HG02678 (cell line): Measurements from ENCODE around the gene ARL15.
"Not testable (repeated sequence)": the region's sequence is repeated elsewhere in the genome, so short reads cannot be mapped to it uniquely, and the experiment has no call there.

Experiments used
- ATAC-seq: cut with Tn5 transposase; IDR thresholded peaks from one replicate; pipeline ENCODE4 v1.9.1; 2021; ENCODE audit warnings: mild to moderate bottlenecking, moderate library complexity; ENCODE audit not compliant: unreplicated experiment

Gene ARL15

DNA sequence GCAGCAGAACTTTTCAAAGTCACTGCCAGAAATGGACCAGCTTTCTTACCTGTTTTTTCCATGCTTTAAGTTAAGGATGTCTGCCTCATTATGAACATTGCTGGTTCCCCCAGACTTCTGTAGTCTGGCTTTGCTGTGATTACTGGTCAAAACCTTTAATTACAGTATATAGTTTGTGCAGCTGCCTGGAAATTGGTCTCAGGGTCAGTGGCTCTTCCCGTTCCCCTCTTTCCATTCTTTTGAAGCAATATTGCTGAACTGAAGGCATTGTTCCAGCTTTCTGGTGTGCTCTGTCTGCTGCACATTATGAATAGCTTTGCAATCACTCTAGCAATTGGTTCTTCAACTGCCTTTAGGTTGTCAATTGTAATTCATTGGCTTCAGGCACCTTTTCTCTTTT, 206.5 kb downstream of the ARL15 start:
- ATAC-seq: no peak

DNA sequence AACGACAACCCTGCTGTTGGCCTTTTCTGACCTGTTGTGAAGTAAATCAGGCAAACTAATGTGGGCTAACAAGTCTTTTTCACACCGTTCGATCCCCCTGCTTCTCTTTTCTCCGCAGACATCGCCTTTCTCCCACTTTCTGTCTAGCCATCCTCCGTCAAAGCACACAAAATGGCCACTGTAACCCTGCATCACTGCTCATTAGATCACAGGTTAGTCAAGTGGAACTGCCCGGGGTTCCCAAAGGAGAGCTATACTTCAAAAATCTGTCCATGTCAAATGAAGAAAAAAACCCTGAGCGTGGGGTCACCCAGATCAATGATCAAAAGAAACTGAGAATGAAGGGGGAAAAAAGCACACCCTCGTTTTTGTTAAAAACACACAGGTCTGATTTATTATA, 212.1 kb downstream of the ARL15 start:
- ATAC-seq: no peak

DNA sequence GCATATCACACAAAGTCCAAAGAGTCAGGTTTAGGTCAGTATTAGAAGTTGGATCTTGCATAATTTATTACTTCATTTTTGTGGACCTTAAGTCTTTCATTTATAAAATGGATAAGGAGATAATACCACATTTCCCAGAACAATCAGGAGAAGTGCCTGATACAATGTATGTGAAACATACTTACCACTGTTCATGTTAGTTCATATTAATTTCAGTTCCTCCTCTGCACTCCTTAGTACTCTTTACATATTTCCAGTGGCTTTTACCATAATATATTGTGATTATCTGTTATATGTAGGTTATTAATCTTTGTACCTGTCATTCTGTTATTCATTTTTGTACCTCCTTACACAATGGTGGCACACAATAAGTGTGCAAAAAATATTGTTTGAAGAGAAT, 214.4 kb downstream of the ARL15 start:
- no peak for ATAC-seq

DNA sequence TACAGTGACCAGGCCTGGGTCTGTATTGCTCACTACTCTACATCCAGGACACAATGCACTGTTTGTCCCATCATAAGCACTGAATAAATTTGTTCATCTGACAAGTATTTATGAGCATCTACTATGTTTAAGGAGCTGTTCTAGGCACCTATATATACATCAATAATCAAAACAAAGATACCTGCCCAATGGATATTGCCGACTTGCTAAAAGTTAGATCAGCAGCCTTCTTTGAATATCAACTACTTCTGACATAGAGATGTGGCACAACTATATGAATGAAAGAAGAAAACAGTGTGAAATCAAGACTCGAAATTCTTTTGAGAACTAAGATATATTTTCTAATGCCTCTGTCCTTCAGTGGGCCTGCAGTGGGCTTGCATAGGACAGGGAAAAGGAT, 215.7 kb downstream of the ARL15 start:
- no peak for ATAC-seq

DNA sequence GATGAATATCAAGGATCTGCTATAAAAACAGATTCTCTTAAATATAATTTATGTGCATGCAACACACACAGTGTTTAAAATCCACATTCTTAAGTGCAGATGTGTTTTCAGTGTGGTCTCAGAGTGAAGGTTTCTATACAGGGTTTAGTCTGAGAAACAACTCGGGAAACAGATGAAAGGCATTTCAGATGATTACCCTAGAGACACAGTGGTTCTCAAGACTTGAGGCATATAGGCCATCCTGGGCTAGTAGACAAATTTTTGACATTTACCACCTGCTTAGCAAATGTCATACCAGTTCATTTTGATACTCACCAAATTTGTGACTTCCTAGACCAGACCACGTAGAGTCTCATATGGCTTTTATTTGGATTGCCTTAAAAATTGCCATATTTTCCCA, 216.5 kb downstream of the ARL15 start:
- peak; percentile 68 for ATAC-seq

DNA sequence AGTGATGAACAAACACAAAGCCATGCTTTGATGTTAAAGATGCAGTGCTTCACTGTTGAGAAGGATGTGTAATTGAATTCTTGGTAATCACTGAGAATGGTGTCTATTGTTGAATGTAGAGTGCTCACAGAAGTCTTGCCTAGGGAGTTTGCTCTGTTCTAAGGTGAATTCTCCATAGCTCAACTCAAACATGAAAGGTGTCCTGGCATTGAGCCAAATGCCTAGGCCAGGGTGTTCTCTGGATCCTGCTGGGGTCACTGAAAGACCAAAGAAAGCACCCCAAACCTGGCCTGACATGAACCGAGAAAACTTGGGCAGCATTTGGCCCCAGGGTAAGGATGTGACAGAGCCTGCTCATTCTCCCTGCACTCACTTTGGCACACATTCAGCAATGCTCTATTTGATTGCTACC, 217.3 kb downstream of the ARL15 start:
- ATAC-seq: no peak

DNA sequence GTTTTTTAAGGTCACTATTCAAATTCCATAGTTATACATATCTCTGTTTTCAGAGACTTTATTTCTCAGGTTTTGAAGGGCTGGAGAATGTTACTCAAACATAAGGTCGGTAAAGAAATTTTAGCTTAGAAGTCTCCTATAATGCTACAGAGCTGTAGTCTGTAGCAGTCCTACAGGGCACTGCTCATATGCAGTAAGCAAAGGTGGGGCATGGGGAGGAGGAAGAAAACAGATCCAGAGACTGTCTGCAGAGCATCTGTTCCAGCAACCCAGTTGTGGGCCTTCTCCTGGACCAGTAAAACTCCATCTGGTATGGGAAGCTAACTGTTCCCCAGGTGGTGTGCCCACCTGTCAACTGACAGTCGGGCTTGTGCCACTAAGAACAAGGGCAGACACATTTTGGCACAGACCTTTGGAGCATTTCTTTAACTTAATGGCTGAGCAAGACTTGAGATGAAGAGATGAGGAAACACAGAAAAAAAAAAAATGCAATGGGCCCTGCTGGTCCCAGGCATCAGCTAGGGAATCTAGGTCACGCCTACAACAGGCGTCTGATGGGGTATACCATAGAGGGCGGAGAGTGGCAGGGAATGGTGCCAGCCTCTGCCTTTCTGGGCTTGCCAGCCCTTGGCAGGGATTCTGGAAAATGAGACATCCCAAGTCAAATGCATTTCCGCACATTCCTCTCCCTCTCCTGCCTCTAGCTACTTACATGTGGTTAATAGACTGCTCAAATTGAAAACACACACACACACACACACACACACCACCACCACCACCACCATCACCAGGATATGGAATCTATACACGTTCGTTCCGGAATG, 218.9 kb downstream of the ARL15 start:
- ATAC-seq: no peak

DNA sequence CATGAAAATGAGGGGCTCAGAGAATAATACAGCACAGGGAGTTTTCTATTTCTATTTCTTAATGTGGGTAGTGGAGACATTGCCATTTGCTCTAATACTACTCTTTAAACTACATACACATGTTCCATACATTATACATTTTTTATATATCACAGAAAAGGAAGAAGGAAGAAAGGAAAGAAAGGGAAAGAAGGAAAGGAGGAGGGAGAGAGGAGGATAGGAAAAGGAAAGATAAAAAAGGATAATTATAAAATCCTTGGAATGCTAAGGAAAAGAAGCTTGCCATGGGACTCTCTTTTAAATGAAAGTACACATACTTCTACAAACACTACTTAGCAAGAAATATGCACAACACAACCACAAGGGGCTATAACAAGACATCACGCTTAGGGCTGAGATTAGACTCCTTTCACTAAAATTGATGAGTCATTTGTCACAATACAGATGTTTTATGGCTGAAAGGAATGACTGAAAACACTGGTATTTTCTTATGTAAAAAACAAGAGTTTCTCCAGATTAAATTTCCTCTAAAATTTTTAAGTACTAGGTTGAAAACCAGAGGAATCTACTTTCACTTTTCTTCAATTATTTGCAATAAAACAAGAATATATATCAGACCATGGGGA, 219.8 kb downstream of the ARL15 start:
- no peak for ATAC-seq

DNA sequence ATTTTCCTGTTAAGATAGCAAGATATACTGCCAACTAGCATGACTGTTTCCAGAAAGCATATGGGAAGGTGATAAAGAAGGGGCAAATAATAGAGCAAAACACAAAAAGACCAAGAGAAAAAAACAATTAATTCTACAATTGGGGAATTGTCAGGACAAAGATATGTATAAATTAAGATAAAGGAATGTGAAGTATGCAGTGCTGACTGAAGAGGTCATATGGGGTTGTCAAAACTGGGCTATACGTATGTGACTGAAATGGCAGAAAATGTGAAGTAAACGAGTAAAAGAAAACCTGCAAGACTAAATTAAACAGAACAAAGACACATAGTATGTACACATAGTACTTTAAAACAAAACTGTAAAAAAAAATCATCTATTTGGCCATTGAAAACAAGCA, 222.3 kb downstream of the ARL15 start:
- no peak for ATAC-seq

DNA sequence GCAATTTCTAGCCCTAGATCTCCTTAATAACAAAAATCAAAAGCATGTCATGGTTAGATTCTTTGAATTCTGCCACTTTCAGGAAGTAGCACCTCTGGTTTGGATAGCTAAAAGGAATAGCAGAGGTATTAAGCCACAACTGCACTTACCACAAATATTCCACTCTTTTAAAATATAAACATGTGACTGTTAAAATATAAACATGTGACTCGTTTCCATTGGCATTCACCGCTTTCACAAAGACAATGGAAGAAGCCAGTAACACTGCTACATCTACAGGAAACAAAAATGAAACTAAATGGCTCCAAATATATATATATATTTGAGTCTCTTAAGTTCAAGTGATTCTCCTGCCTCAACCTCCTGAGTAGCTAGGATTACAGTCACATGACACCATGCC, 222.9 kb downstream of the ARL15 start:
- ATAC-seq: no peak

DNA sequence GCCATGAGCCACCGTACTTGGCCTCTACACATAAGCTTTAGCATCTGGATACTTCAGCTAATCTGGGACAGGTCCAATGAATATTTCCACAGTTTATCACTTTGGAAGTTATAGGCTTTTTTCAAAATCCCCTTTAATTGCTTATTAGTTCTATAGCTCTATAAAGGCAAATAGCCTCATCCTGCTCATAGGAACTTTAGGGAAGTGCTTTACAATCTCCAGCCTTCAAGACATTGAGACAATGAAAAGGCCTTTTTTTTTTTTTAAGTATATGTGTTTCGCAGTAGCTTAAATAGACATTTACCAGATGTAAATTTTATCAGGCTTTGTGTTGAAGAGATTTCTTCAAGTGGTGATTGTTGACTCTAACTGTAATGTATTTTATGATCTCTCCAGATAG, 224.2 kb downstream of the ARL15 start:
- ATAC-seq: no peak

DNA sequence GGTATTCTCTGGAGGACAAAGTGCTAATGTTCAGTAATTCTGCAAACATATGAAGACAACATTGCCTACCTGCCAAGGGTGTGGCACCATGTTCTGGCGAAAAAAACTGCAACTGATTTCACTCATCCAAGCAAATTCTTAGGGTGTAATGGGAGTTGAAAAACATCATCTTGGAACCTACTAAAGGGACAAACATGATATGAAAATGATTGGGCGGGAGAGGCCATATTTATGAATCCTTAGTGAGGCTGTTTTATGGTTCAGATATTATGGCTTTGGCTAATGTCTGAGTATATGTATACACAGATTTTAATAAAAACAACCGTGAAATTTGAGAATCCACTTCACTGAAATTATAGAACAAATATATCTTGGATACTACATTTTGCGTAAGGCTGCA, 225.7 kb downstream of the ARL15 start:
- ATAC-seq: no peak

DNA sequence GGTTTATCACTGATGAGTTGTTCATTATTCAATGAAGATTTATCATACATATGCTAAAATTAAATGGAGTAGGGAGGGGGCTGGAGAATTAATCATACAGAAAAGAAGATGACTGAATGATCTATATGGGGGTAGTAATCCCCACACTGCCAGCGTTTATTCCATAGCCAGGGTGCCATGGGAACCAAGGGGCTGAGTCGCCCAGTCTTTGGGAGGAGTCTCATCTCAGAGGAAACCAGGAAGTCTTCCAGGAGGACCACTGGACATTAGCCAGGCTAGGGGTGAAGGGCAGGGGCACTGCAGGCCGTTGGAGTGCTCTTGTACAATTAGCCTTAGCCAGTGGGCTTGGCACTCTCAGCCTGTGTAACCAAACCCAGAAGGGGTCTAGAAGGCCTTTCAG, 226.5 kb downstream of the ARL15 start:
- no peak for ATAC-seq

DNA sequence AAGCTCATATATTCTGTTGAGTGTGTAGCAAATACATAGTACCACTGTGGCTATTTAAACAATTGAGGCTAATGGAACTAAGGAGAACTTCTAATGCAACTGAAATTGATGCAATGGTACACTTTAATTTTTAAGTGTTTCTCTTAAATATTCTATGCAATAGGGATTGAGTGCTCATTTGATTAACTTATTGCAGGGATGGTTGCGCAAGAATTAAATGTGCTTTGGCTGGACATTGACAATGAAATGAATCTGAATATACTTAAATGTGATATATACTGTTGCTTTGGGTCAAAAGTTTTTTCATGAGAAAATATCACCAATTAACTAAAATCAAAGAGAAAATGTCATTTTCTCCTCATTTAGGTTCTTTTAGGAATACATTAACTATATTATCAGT, 227.1 kb downstream of the ARL15 start:
- ATAC-seq: no peak

DNA sequence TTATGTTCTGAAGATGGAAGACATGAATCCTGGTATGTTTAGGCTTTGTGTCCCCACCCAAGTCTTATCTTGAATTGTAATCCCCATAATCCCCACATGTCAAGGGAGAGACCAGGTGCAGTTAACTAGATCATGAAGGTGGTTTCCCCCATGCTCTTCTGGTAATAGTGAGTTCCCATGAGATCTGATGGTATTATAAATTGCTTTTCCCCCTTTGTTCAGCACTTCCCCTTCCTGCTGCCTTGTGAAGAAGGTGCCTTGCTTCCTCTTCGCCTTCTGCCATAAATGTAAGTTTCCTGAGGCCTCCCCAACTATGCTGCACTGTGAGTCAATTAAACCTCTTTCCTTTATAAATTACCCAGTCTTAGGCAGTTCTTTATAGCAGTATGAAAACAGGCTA, 229.0 kb downstream of the ARL15 start:
- no peak for ATAC-seq

DNA sequence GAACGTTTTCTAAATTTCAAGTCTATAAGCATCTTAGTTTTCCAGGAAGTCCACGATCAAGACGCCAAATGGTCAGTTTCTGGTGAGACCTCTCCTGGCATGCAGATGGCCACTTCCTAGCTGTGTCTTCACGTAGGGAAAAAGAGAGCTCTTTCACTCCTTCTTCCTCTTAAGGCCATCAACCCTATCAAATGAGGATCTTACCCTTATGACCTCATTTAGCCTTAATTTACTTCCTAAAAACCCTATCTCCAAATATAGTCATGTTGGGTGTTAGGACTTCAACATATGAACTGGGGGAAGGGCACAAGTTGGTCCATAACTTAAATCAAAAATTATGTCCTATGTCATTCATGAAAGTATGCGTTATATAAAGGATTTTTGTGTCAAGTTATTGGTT, 229.5 kb downstream of the ARL15 start:
- ATAC-seq: no peak

DNA sequence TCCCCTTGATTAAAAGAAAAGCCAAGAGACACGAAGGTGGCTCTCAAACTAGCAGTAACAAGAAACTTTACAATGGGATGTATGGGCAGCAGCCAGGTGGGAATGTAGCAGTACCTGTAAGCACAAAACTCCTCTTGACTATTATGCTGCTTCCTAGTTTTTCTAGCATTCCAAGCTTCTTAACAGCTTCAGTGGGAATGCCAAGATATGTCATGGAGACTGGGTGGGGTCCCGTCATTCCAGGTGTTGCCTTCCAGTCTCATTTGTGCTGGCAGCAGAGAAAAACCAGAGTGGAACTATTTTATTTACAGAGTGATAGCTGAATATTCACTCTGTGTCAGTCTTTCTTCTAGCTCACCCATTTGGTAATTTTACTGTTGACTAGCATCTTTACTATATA, 236.6 kb downstream of the ARL15 start:
- ATAC-seq: no peak

DNA sequence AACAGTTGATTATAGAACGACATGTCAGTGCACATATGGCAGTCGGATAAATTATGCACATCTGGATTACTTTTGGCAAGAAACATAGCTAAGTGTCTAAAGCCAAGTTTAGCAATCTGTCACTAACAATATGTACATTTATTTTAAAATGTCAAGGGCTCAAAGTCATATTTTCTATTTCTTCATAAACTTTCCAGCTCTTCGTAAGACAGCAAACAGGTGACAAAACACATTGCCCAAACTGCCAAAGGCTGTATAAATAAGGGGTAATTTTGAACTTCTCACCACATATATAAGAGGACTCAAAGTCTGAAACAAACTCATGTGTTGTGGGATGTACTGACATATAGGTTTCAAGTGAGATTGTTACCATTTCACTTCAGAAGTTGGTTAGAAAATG, 237.2 kb downstream of the ARL15 start:
- no peak for ATAC-seq

DNA sequence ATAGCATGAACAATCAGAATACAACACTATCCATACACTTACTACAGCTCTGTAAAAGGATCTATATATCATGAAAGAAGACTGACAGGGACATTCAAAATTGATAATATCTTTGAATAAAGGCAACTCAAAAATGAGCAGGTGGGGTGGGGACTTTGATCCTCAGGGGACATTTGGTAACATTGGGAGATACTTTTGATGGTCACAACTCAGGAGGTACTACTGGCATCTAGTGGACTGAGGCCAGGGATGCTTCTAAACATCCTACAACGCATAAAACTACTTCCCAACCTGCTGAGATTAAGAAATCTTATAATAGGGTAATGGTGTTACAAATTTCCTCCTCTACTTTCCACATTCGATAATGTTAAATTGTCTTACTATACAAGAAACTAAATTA, 243.9 kb downstream of the ARL15 start:
- no peak for ATAC-seq

DNA sequence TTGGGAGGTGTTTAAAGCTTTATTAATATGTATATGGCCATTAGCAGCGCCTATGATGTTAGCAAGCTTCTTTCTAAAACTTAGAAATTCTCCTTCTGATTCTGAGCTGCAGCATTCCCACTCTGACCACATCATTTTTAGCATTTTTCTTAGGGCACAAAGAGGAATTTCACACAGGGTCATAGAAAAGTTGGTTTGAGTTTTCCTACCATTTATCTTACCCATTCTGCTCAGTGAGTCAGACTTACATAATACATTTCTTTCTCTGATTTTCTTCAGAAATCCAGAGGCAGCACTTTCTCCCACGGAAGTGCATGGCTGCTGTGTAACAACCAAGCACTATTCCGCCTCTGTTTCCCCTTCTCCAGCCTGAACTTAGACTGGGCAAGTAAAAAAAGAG, 246.6 kb downstream of the ARL15 start:
- ATAC-seq: no peak

DNA sequence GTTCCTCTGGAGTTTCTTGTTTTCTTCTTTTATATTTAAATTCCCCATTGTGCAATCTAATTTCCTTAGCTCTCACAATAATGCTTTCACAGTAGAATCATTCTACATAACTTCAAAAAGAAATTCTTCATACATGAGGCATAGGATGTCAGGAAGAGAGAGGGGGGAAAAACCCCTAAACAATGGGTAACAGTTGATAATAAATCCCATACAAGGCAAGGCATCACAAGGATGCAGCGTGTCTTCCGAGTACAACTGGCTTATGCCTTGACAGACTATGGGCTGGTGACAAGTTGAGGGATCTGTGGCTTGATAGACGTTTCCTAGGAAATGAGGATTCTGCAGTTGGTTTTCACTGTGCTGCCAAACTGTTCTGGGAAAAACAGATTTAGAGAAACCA, 247.4 kb downstream of the ARL15 start:
- ATAC-seq: no peak

DNA sequence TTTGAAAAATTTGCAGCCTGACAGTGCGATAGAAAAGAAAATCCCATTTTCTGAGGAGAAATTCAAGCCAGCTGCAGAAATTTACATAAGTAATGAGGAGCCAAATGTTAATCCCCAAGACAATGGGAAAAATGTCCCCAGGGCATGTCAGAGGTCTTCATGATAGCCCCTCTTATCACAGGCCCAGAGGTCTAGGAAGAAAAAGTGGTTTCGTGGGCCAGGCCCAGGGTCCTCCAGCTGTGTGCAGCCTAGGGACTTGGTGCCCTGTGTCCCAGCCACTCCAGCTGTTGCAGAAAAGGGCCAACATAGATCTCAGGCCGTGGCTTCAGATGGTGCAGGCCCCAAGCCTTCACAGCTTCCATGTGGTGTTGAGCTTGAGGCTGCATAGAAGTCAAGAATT, 249.5 kb downstream of the ARL15 start:
- ATAC-seq: not testable (repeated sequence)

DNA sequence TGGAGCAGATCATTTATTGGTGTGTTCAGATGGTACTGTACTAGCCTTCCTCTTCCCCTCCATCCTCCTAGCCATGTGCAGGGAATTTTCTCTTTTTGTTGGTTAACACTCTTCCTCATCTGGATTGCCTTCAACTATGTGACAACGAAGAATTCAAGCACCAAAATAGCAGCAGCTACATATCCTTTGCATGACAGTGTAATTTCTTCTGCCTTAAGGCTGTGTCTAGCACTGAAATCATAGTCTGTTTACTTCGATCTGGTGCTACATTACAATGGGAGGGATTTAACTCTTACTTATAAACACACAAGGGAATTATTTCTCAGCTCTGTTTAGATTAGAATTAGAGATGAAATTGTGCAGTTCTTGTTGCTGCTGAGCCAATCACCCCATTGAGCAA, 260.4 kb downstream of the ARL15 start:
- ATAC-seq: no peak
